ENCODE measurements around the gene THAP8. TPM values are rescaled to one million over a fixed set of nuclear protein-coding genes. Genes with fewer than 3 reads are reported as not detected.

The THAP8 gene
- total RNA-seq, 1 donor from 2014 or later, result not detected

- peak within 1 kb of the TSS; percentile 75 to 85 for H3K27ac ChIP-seq
- H3K9me3 ChIP-seq, result no peaks in the 10 kb centered on the region
- peaks cover 0 to 8% of the 10 kb centered on the region in 2 donors for H3K36me3 ChIP-seq
- peaks cover 0 to 4% of the 10 kb centered on the region in 2 donors for H3K4me1 ChIP-seq
- peak within 1 kb of the TSS; percentile 67 to 95 for H3K4me3 ChIP-seq
- no peak for TF ChIP-seq CTCF (IDR thresholded peaks at IDR 0.05)
- no peaks in the 10 kb centered on the region for H3K27me3 ChIP-seq
- DNase-seq (ENCODE audit: low spot score in 2 of 2), result peak; percentile 12 to 81
- intact Hi-C loops (cut with DNase I), result loop anchor here (1.0 to 5.0 kb wide), 3 partner anchors 18 to 35 kb away; partner anchors contain the start of genes ALKBH6, SDHAF1, THAP8 and WDR62
These were observed 21.6 kb downstream of the THAP8 start, which contains the start of gene CLIP3 for GRCh38 chr19:36032251-36033104. Gene CLIP3 (minus strand): TSS chr19:36032873. CDS start chr19:36032357, 516 bp downstream.

GRCh38 chr19:36031308-36031707 is 22.8 kb downstream of the THAP8 start:
- H3K36me3 ChIP-seq, result peaks cover 11 to 20% of the 10 kb centered on the region in 2 donors
- TF ChIP-seq CTCF (IDR thresholded peaks at IDR 0.05), result no peak
- H3K27me3 ChIP-seq, result no peaks in the 10 kb centered on the region
- peak overlapping the region in 1 of 2 donors; percentile 95 for H3K4me3 ChIP-seq
- peaks cover 0 to 4% of the 10 kb centered on the region in 2 donors for H3K4me1 ChIP-seq
- DNase-seq (ENCODE audit: low spot score in 2 of 2), result no peak
- intact Hi-C loops (cut with DNase I), result loop anchor here (5.0 kb wide), 1 partner anchor 34 kb away; the partner anchor contains the start of gene SDHAF1
- peak overlapping the region in 1 of 2 donors; percentile 85 for H3K27ac ChIP-seq
- no peaks in the 10 kb centered on the region for H3K9me3 ChIP-seq

GRCh38 chr19:36030264-36031148 is 23.6 kb downstream of the THAP8 start:
- intact Hi-C loops (cut with DNase I), result loop anchor here (5.0 kb wide), 1 partner anchor 33 kb away; the partner anchor contains the start of gene SDHAF1
- Histone ChIP-seq H3K4me3 (no peak overlapping the region), H3K27ac (no peak overlapping the region), H3K27me3 (no peaks in the 10 kb centered on the region), H3K36me3 (peaks cover 17 to 28% of the 10 kb centered on the region in 2 donors), H3K9me3 (no peaks in the 10 kb centered on the region), H3K4me1 (peaks cover 0 to 4% of the 10 kb centered on the region in 2 donors)
- no peak for TF ChIP-seq CTCF (IDR thresholded peaks at IDR 0.05)
- no peak for DNase-seq (ENCODE audit: low spot score in 2 of 2)

GRCh38 chr19:36028313-36029041 is 25.6 kb downstream of the THAP8 start:
- Histone ChIP-seq H3K4me3 (no peak overlapping the region), H3K4me1 (peaks cover 0 to 4% of the 10 kb centered on the region in 2 donors), H3K9me3 (no peaks in the 10 kb centered on the region), H3K27me3 (no peaks in the 10 kb centered on the region), H3K27ac (no peak overlapping the region), H3K36me3 (peaks cover 32 to 44% of the 10 kb centered on the region in 2 donors)
- no peak for TF ChIP-seq CTCF (IDR thresholded peaks at IDR 0.05)
- intact Hi-C loops (cut with DNase I), result no loop called here
- no peak for DNase-seq (ENCODE audit: low spot score in 2 of 2)

- peaks cover 36 to 51% of the 10 kb centered on the region in 2 donors for H3K36me3 ChIP-seq
- no peak for TF ChIP-seq CTCF (IDR thresholded peaks at IDR 0.05)
- H3K9me3 ChIP-seq, result no peaks in the 10 kb centered on the region
- H3K4me3 ChIP-seq, result no peak overlapping the region
- no peak for DNase-seq (ENCODE audit: low spot score in 2 of 2)
- no peaks in the 10 kb centered on the region for H3K27me3 ChIP-seq
- no peak overlapping the region for H3K27ac ChIP-seq
- intact Hi-C loops (cut with DNase I), result no loop called here
- no peaks in the 10 kb centered on the region for H3K4me1 ChIP-seq
These were observed 26.4 kb downstream of the THAP8 start for GRCh38 chr19:36027696-36028095.

Data from ascending aorta (tissue), 2 donors.